ENCODE measurements around the gene PPP2R5C.

PPP2R5C gene

GRCh38 chr14:101865288-101865687 is 103.8 kb downstream of the PPP2R5C start:
- DNase-seq (ENCODE audit: insufficient read length, low spot score) (no peak), FAIRE-seq (no peak)
- TF ChIP-seq POU2F2 (IDR thresholded peaks at IDR 0.05; ENCODE audit: low read depth, low read length) (no peak), POLR2A (IDR thresholded peaks at IDR 0.05; ENCODE audit: low read depth, low read length) (no peak), TAF1 (IDR thresholded peaks at IDR 0.05; ENCODE audit: low read depth, low read length) (no peak), POLR2AphosphoS5 (IDR thresholded peaks at IDR 0.05; ENCODE audit: low read depth, low read length) (no peak)

- no peak for DNase-seq (ENCODE audit: insufficient read length, low spot score)
- no peak for FAIRE-seq
- TF ChIP-seq POLR2AphosphoS5 (IDR thresholded peaks at IDR 0.05; ENCODE audit: low read depth, low read length) (no peak), PAX5 (IDR thresholded peaks at IDR 0.05; ENCODE audit: insufficient read depth, low read length, severe bottlenecking) (no peak), TAF1 (IDR thresholded peaks at IDR 0.05; ENCODE audit: low read depth, low read length) (no peak), SPI1 (IDR thresholded peaks at IDR 0.05; ENCODE audit: low read depth, low read length) (no peak), POU2F2 (IDR thresholded peaks at IDR 0.05; ENCODE audit: low read depth, low read length) (no peak), POLR2A (IDR thresholded peaks at IDR 0.05; ENCODE audit: low read depth, low read length) (no peak)
Measured at GRCh38 chr14:101867854-101868253, 106.3 kb downstream of the PPP2R5C start.

GRCh38 chr14:101869217-101869616 is 107.7 kb downstream of the PPP2R5C start:
- DNase-seq (ENCODE audit: insufficient read length, low spot score) (no peak), FAIRE-seq (no peak)
- no peak for TF ChIP-seq POLR2AphosphoS5 (IDR thresholded peaks at IDR 0.05; ENCODE audit: low read depth, low read length)
- TF ChIP-seq TAF1 (IDR thresholded peaks at IDR 0.05; ENCODE audit: low read depth, low read length): no peak
- no peak for TF ChIP-seq SPI1 (IDR thresholded peaks at IDR 0.05; ENCODE audit: low read depth, low read length)
- no peak for TF ChIP-seq PAX5 (IDR thresholded peaks at IDR 0.05; ENCODE audit: insufficient read depth, low read length, severe bottlenecking)
- no peak for TF ChIP-seq POU2F2 (IDR thresholded peaks at IDR 0.05; ENCODE audit: low read depth, low read length)
- no peak for TF ChIP-seq POLR2A (IDR thresholded peaks at IDR 0.05; ENCODE audit: low read depth, low read length)

- FAIRE-seq (no peak), DNase-seq (ENCODE audit: insufficient read length, low spot score) (no peak)
- TF ChIP-seq PAX5 (IDR thresholded peaks at IDR 0.05; ENCODE audit: insufficient read depth, low read length, severe bottlenecking) (no peak), POU2F2 (IDR thresholded peaks at IDR 0.05; ENCODE audit: low read depth, low read length) (no peak), POLR2AphosphoS5 (IDR thresholded peaks at IDR 0.05; ENCODE audit: low read depth, low read length) (no peak), POLR2A (IDR thresholded peaks at IDR 0.05; ENCODE audit: low read depth, low read length) (no peak), SPI1 (IDR thresholded peaks at IDR 0.05; ENCODE audit: low read depth, low read length) (no peak), TAF1 (IDR thresholded peaks at IDR 0.05; ENCODE audit: low read depth, low read length) (no peak)
Measured at GRCh38 chr14:101870273-101870939, 108.9 kb downstream of the PPP2R5C start.

GRCh38 chr14:101872346-101872745 is 110.8 kb downstream of the PPP2R5C start:
- DNase-seq (ENCODE audit: insufficient read length, low spot score): no peak
- peak; percentile 51 for FAIRE-seq
- TF ChIP-seq POU2F2 (IDR thresholded peaks at IDR 0.05; ENCODE audit: low read depth, low read length): no peak
- no peak for TF ChIP-seq POLR2AphosphoS5 (IDR thresholded peaks at IDR 0.05; ENCODE audit: low read depth, low read length)
- TF ChIP-seq POLR2A (IDR thresholded peaks at IDR 0.05; ENCODE audit: low read depth, low read length): no peak
- no peak for TF ChIP-seq SPI1 (IDR thresholded peaks at IDR 0.05; ENCODE audit: low read depth, low read length)
- no peak for TF ChIP-seq PAX5 (IDR thresholded peaks at IDR 0.05; ENCODE audit: insufficient read depth, low read length, severe bottlenecking)
- no peak for TF ChIP-seq TAF1 (IDR thresholded peaks at IDR 0.05; ENCODE audit: low read depth, low read length)

- TF ChIP-seq PAX5 (IDR thresholded peaks at IDR 0.05; ENCODE audit: insufficient read depth, low read length, severe bottlenecking): no peak
- no peak for TF ChIP-seq POLR2A (IDR thresholded peaks at IDR 0.05; ENCODE audit: low read depth, low read length)
- no peak for TF ChIP-seq TAF1 (IDR thresholded peaks at IDR 0.05; ENCODE audit: low read depth, low read length)
- TF ChIP-seq SPI1 (IDR thresholded peaks at IDR 0.05; ENCODE audit: low read depth, low read length): no peak
- DNase-seq (ENCODE audit: insufficient read length, low spot score) (no peak), FAIRE-seq (no peak)
Measured at GRCh38 chr14:101873076-101873825, 111.7 kb downstream of the PPP2R5C start.

- DNase-seq (ENCODE audit: insufficient read length, low spot score) (no peak), FAIRE-seq (no peak)
Measured at GRCh38 chr14:101873991-101874390, 112.5 kb downstream of the PPP2R5C start.

GRCh38 chr14:101875041-101875726 is 113.7 kb downstream of the PPP2R5C start:
- FAIRE-seq (peak; percentile 77), DNase-seq (ENCODE audit: insufficient read length, low spot score) (no peak)
- TF ChIP-seq POLR2A (IDR thresholded peaks at IDR 0.05; ENCODE audit: low read depth, low read length): no peak
- TF ChIP-seq POLR2AphosphoS5 (IDR thresholded peaks at IDR 0.05; ENCODE audit: low read depth, low read length): no peak
- no peak for TF ChIP-seq SPI1 (IDR thresholded peaks at IDR 0.05; ENCODE audit: low read depth, low read length)
- TF ChIP-seq TAF1 (IDR thresholded peaks at IDR 0.05; ENCODE audit: low read depth, low read length): no peak
- no peak for TF ChIP-seq POU2F2 (IDR thresholded peaks at IDR 0.05; ENCODE audit: low read depth, low read length)
- no peak for TF ChIP-seq PAX5 (IDR thresholded peaks at IDR 0.05; ENCODE audit: insufficient read depth, low read length, severe bottlenecking)

More at GRCh38 chr14:101873991-101874390, 112.5 kb downstream of the PPP2R5C start:
- TF ChIP-seq TAF1 (IDR thresholded peaks at IDR 0.05; ENCODE audit: low read depth, low read length) (no peak), POU2F2 (IDR thresholded peaks at IDR 0.05; ENCODE audit: low read depth, low read length) (no peak), POLR2A (IDR thresholded peaks at IDR 0.05; ENCODE audit: low read depth, low read length) (no peak), POLR2AphosphoS5 (IDR thresholded peaks at IDR 0.05; ENCODE audit: low read depth, low read length) (no peak), SPI1 (IDR thresholded peaks at IDR 0.05; ENCODE audit: low read depth, low read length) (no peak), PAX5 (IDR thresholded peaks at IDR 0.05; ENCODE audit: insufficient read depth, low read length, severe bottlenecking) (no peak)
